ENCODE data around the gene MEX3A.
A peak's percentile ranks its signal among the peaks of the same experiment; 100 is the strongest.
"Not testable (repeated sequence)": the region's sequence is repeated elsewhere in the genome, so short reads cannot be mapped to it uniquely, and the experiment has no call there.

The MEX3A gene

GRCh38 chr1:156120318-156120717 lies 38.1 kb upstream of the MEX3A start:
- DNase-seq (ENCODE audit: low spot score) = no peak
- TF ChIP-seq, protein P1, sequence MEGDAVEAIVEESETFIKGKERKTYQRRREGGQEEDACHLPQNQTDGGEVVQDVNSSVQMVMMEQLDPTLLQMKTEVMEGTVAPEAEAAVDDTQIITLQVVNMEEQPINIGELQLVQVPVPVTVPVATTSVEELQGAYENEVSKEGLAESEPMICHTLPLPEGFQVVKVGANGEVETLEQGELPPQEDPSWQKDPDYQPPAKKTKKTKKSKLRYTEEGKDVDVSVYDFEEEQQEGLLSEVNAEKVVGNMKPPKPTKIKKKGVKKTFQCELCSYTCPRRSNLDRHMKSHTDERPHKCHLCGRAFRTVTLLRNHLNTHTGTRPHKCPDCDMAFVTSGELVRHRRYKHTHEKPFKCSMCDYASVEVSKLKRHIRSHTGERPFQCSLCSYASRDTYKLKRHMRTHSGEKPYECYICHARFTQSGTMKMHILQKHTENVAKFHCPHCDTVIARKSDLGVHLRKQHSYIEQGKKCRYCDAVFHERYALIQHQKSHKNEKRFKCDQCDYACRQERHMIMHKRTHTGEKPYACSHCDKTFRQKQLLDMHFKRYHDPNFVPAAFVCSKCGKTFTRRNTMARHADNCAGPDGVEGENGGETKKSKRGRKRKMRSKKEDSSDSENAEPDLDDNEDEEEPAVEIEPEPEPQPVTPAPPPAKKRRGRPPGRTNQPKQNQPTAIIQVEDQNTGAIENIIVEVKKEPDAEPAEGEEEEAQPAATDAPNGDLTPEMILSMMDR (IDR thresholded peaks at IDR 0.05; ENCODE audit: extremely low read depth, missing control alignments) = no peak

DNA sequence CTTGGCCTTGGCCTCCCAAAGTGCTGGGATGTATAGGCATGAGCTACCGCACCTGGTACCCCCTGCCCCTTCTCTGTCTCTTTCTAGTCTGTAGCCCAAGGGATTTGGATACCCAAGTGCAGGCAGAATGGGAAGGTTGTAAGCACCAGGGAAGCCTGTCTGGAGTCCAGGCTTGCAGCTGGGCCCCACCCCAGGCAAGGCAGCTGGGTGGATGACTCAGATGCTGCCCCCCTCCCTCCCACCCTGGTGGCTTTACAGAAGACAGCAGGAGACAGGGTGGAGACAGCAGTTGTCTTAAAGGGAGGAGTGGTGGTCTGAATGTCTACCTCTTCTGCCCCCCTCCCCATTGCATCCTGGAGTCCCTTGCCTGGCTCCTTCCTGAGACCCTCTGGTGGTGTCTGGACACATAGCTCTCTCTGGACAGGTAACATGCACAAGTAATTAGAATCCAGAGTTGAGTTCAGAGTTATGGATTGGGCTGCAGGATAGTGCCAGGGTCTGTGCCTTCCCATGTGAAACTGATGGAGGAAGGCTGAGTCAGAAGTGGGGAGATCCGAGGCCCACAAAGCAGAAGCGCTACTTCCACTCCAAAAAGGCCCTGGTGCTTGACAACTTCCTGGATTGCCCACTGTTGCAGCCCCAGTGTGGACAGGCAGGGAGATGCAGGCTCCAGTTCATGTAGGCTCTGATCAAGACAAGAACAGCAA lies 37.4 kb upstream of the MEX3A start:
- DNase-seq (ENCODE audit: low spot score) = no peak
- TF ChIP-seq, protein P1 (IDR thresholded peaks at IDR 0.05; ENCODE audit: extremely low read depth, missing control alignments) = no peak

GRCh38 chr1:156118177-156118868 lies 36.1 kb upstream of the MEX3A start:
- TF ChIP-seq, protein P1 (IDR thresholded peaks at IDR 0.05; ENCODE audit: extremely low read depth, missing control alignments) = no peak
- no peak for DNase-seq (ENCODE audit: low spot score)

- TF ChIP-seq, protein P1 (IDR thresholded peaks at IDR 0.05; ENCODE audit: extremely low read depth, missing control alignments) = no peak
- DNase-seq (ENCODE audit: low spot score) = no peak
These were observed 35.3 kb upstream of the MEX3A start for GRCh38 chr1:156117414-156118176.

DNA sequence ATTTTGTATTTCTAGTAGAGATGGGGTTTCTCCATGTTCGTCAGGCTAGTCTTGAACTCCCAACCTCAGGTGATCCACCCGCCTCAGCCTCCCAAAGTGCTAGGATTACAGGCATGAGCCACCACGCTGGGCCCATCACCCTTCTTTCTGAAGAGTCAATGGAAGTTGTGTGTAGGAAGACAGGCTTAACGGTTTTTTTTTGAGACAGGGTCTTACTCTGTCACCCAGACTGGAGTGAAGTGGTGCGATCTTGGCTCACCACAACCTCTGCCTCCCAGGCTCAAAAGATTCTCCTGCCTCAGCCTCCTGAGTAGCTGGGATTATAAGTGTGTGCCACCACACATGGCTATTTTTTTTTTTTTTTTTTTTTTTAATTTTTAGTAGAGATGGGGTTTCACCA lies 34.5 kb upstream of the MEX3A start:
- not testable (repeated sequence) for DNase-seq (ENCODE audit: low spot score)

- DNase-seq (ENCODE audit: low spot score) = no peak
- TF ChIP-seq, protein P1 (IDR thresholded peaks at IDR 0.05; ENCODE audit: extremely low read depth, missing control alignments) = no peak
These were observed 33.5 kb upstream of the MEX3A start for GRCh38 chr1:156115514-156116374.

DNA sequence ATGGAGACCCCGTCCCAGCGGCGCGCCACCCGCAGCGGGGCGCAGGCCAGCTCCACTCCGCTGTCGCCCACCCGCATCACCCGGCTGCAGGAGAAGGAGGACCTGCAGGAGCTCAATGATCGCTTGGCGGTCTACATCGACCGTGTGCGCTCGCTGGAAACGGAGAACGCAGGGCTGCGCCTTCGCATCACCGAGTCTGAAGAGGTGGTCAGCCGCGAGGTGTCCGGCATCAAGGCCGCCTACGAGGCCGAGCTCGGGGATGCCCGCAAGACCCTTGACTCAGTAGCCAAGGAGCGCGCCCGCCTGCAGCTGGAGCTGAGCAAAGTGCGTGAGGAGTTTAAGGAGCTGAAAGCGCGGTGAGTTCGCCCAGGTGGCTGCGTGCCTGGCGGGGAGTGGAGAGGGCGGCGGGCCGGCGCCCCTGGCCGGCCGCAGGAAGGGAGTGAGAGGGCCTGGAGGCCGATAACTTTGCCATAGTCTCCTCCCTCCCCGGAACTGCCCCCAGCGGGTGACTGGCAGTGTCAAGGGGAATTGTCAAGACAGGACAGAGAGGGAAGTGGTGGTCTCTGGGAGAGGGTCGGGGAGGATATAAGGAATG lies 32.8 kb upstream of the MEX3A start:
- TF ChIP-seq, protein P1 (IDR thresholded peaks at IDR 0.05; ENCODE audit: extremely low read depth, missing control alignments) = no peak
- DNase-seq (ENCODE audit: low spot score) = peak; percentile 53

Data from GM20000 (cell line).